Brain microvascular endothelial cell (primary cell): ENCODE results near the gene TMEM255B.

Experiments used
- DNase-seq: peaks from one replicate; pipeline ENCODE4 v3.0.0-alpha.2; 2020
- H3K27ac ChIP-seq: fragments of 250-450 bp; sonication (Bioruptor Pico); 2 replicates; pipeline ENCODE4 v1.5.1; 2020; ENCODE audit warnings: mild to moderate bottlenecking, moderate library complexity
- H3K27me3 ChIP-seq: fragments of 250-450 bp; sonication (Bioruptor Pico); replicated peaks from 2 replicates; pipeline ENCODE4 v1.5.1; 2020; ENCODE audit warnings: mild to moderate bottlenecking
- H3K36me3 ChIP-seq: fragments of 250-450 bp; sonication (Bioruptor Pico); replicated peaks from 2 replicates; pipeline ENCODE4 v1.5.1; 2020; ENCODE audit warnings: mild to moderate bottlenecking
- H3K4me3 ChIP-seq: 2 replicates; pipeline ENCODE4 v1.5.1; 2011; ENCODE audit warnings: low read depth, mild to moderate bottlenecking, control low read depth, low read length, moderate library complexity
- CTCF ChIP-seq: IDR thresholded peaks from 2 replicates; pipeline ENCODE4 v1.5.1; 2011; ENCODE audit warnings: low read depth, mild to moderate bottlenecking, moderate library complexity, low read length, control low read depth, inconsistent platforms; ENCODE audit errors: missing control alignments
- in situ Hi-C: cut with HindIII; loops from 2 replicates; pipeline ENCODE4 v1.10.0; 2017; ENCODE audit warnings: low sequenced_read_pairs, low pct_ligation_motif_present

Gene TMEM255B

GRCh38 chr13:113774177-113775107 is 15.4 kb downstream of the TMEM255B start:
- H3K4me3 ChIP-seq: no peak overlapping the region
- no peak for TF ChIP-seq CTCF
- H3K27me3 ChIP-seq: peaks cover 3% of the 10 kb centered on the region
- no peaks in the 10 kb centered on the region for H3K36me3 ChIP-seq
- in situ Hi-C loops: no loop called here
- no peak for DNase-seq
- no peak overlapping the region for H3K27ac ChIP-seq

- no peaks in the 10 kb centered on the region for H3K36me3 ChIP-seq
- TF ChIP-seq CTCF: no peak
- in situ Hi-C loops: no loop called here
- no peak overlapping the region for H3K4me3 ChIP-seq
- DNase-seq: no peak
- H3K27me3 ChIP-seq: peaks cover 3% of the 10 kb centered on the region
- H3K27ac ChIP-seq: no peak overlapping the region
Measured at GRCh38 chr13:113775451-113776145, 16.6 kb downstream of the TMEM255B start.

GRCh38 chr13:113776231-113777125 is 17.5 kb downstream of the TMEM255B start:
- Histone ChIP-seq H3K36me3 (no peaks in the 10 kb centered on the region), H3K27me3 (peaks cover 3% of the 10 kb centered on the region), H3K4me3 (no peak overlapping the region), H3K27ac (no peak overlapping the region)
- in situ Hi-C loops: no loop called here
- TF ChIP-seq CTCF: no peak
- no peak for DNase-seq

GRCh38 chr13:113777311-113778260 is 18.6 kb downstream of the TMEM255B start:
- no peak for TF ChIP-seq CTCF
- in situ Hi-C loops: no loop called here
- Histone ChIP-seq H3K4me3 (no peak overlapping the region), H3K36me3 (no peaks in the 10 kb centered on the region), H3K27ac (no peak overlapping the region), H3K27me3 (peaks cover 3% of the 10 kb centered on the region)
- DNase-seq: no peak

GRCh38 chr13:113781571-113781970 is 22.5 kb downstream of the TMEM255B start:
- H3K36me3 ChIP-seq: no peaks in the 10 kb centered on the region
- H3K27me3 ChIP-seq: peaks cover 3% of the 10 kb centered on the region
- H3K27ac ChIP-seq: no peak overlapping the region
- no peak for DNase-seq
- H3K4me3 ChIP-seq: no peak overlapping the region
- TF ChIP-seq CTCF: no peak
- in situ Hi-C loops: no loop called here
